Neural progenitor cell (in vitro differentiated cells): Measurements from ENCODE around the gene CPB2.

Source experiments
- CTCF ChIP-seq: fragments of 200-600 bp; sonication (generic); IDR thresholded peaks from 2 replicates; pipeline ENCODE4 v1.5.1; 2017; ENCODE audit warnings: antibody characterized with exemption, mild to moderate bottlenecking
- EZH2 ChIP-seq: fragments of 200-600 bp; sonication (generic); IDR thresholded peaks from 2 replicates; pipeline ENCODE4 v1.6.1; 2017; ENCODE audit warnings: antibody characterized with exemption, mild to moderate bottlenecking, moderate library complexity
- EZH2phosphoT487 ChIP-seq: fragments of 200-600 bp; sonication (generic); IDR thresholded peaks from 2 replicates; pipeline ENCODE4 v1.6.1; 2017; ENCODE audit warnings: antibody characterized with exemption

GRCh38 chr13:46039411-46040182, 65.2 kb downstream of the CPB2 start:
- TF ChIP-seq CTCF: no peak
- TF ChIP-seq EZH2: no peak
- TF ChIP-seq EZH2phosphoT487: no peak
